ENCODE measurements around the gene PHF19. TPM values are rescaled to one million over a fixed set of nuclear protein-coding genes. Genes with fewer than 3 reads are reported as not detected.

The PHF19 gene
- total RNA-seq, 4 donors from 2014 or later = 7.2 to 76.7 (median 20.6) TPM

- H3K27ac ChIP-seq = peak overlapping the region; percentile 13 to 92 (median 68)
- H3K9me3 ChIP-seq = no peaks in the 10 kb centered on the region
- peak in 1 of 3 donors; percentile 29 for DNase-seq
- no peaks in the 10 kb centered on the region for H3K27me3 ChIP-seq
- TF ChIP-seq POLR2A (IDR thresholded peaks at IDR 0.05) (no peak), CTCF (IDR thresholded peaks at IDR 0.05) (no peak)
- H3K4me1 ChIP-seq = peaks cover 0 to 19% (median 3%) of the 10 kb centered on the region in 4 donors
- no peaks in the 10 kb centered on the region for H3K36me3 ChIP-seq
- no peak overlapping the region for H3K4me3 ChIP-seq
Observed at GRCh38 chr9:120922404-120923195, 45.6 kb upstream of the PHF19 start.

GRCh38 chr9:120921661-120922181 lies 44.7 kb upstream of the PHF19 start:
- H3K4me3 ChIP-seq = no peak overlapping the region
- peaks cover 0 to 16% (median 5%) of the 10 kb centered on the region in 4 donors for H3K4me1 ChIP-seq
- no peaks in the 10 kb centered on the region for H3K27me3 ChIP-seq
- TF ChIP-seq POLR2A (IDR thresholded peaks at IDR 0.05) = no peak
- TF ChIP-seq CTCF (IDR thresholded peaks at IDR 0.05) = no peak
- no peaks in the 10 kb centered on the region for H3K36me3 ChIP-seq
- H3K9me3 ChIP-seq = no peaks in the 10 kb centered on the region
- peak overlapping the region; percentile 59 to 76 (median 62) for H3K27ac ChIP-seq
- DNase-seq = peak in 1 of 3 donors; percentile 45

- H3K4me1 ChIP-seq = peaks cover 0 to 11% (median 5%) of the 10 kb centered on the region in 4 donors
- TF ChIP-seq POLR2A (IDR thresholded peaks at IDR 0.05) (no peak), CTCF (IDR thresholded peaks at IDR 0.05) (no peak)
- no peaks in the 10 kb centered on the region for H3K36me3 ChIP-seq
- no peaks in the 10 kb centered on the region for H3K9me3 ChIP-seq
- no peak overlapping the region for H3K4me3 ChIP-seq
- DNase-seq = peak in 1 of 3 donors; percentile 45
- H3K27me3 ChIP-seq = no peaks in the 10 kb centered on the region
- H3K27ac ChIP-seq = peak overlapping the region; percentile 59 to 76 (median 62)
Observed at GRCh38 chr9:120920806-120921178, 43.8 kb upstream of the PHF19 start.

GRCh38 chr9:120919843-120920805 lies 43.1 kb upstream of the PHF19 start:
- no peak overlapping the region for H3K4me3 ChIP-seq
- DNase-seq = peak in 2 of 3 donors; percentile 41 to 59
- H3K27me3 ChIP-seq = no peaks in the 10 kb centered on the region
- TF ChIP-seq CTCF (IDR thresholded peaks at IDR 0.05) = no peak
- TF ChIP-seq POLR2A (IDR thresholded peaks at IDR 0.05) = no peak
- peaks cover 0 to 11% (median 5%) of the 10 kb centered on the region in 4 donors for H3K4me1 ChIP-seq
- H3K9me3 ChIP-seq = no peaks in the 10 kb centered on the region
- H3K36me3 ChIP-seq = no peaks in the 10 kb centered on the region
- H3K27ac ChIP-seq = peak overlapping the region; percentile 59 to 76 (median 62)

Measured in Peyer's patch (tissue), 4 donors.